H1 (cell line): ENCODE measurements around the gene ZWILCH.

Source experiments
- ASH2L ChIP-seq: fragments of 200-600, 300-600 bp; sonication (generic); IDR thresholded peaks from one replicate; pipeline ENCODE4 v1.7.1; 2017; ENCODE audit warnings: low read length
- CTCF ChIP-seq, 3 experiments: IDR thresholded peaks; 1 replicate in 2 of 3; 2 replicates in 1 of 3; pipeline versions ENCODE4 v1.5.1 to v1.6.1; 2011; ENCODE audit warnings: low read length in 3 of 3, mild to moderate bottlenecking in 3 of 3, inconsistent platforms in 2 of 3, low read depth in 1 of 3, moderate library complexity in 1 of 3; ENCODE audit not compliant: insufficient read depth in 1 of 3; ENCODE audit errors: control extremely low read depth in 1 of 3
- EGR1 ChIP-seq: IDR thresholded peaks from 2 replicates; pipeline ENCODE4 v1.6.1; 2011; ENCODE audit warnings: low read depth, low read length, borderline replicate concordance
- GABPA ChIP-seq: IDR thresholded peaks from 2 replicates; pipeline ENCODE4 v1.6.1; 2011; ENCODE audit warnings: mild to moderate bottlenecking, low read length, moderate library complexity, borderline replicate concordance; ENCODE audit not compliant: insufficient read depth
- POLR2AphosphoS5 ChIP-seq: IDR thresholded peaks from 2 replicates; pipeline ENCODE4 v1.6.1; 2011; ENCODE audit warnings: low read depth, low read length
- SIX5 ChIP-seq: IDR thresholded peaks from 2 replicates; pipeline ENCODE4 v1.6.1; 2011; ENCODE audit warnings: mild to moderate bottlenecking, low read depth, low read length
- SP2 ChIP-seq: IDR thresholded peaks from 2 replicates; pipeline ENCODE4 v1.6.1; 2012; ENCODE audit warnings: mild to moderate bottlenecking, low read length, inconsistent platforms

GRCh38 chr15:66542896-66543295, 37.8 kb downstream of the ZWILCH start:
- TF ChIP-seq SIX5 (no peak), POLR2AphosphoS5 (no peak), EGR1 (no peak), CTCF (IDR thresholded peaks at IDR 0.05; ENCODE audit: control extremely low read depth in 1 of 3, insufficient read depth in 1 of 3, low read depth in 1 of 3, low read length in 3 of 3) (no peak), SP2 (no peak), ASH2L (no peak), GABPA (no peak)
